NCI-H526 treated with DMSO at 0.1 percent for 48 hours (cell line): Measurements from ENCODE around the gene ALK.
"Not testable (repeated sequence)": the region's sequence is repeated elsewhere in the genome, so short reads cannot be mapped to it uniquely, and the experiment has no call there.

ENCODE experiments used
- DNase-seq: peaks from one replicate; lab custom pipeline; 2025; lab: John Stamatoyannopoulos, UW

ALK gene

DNA sequence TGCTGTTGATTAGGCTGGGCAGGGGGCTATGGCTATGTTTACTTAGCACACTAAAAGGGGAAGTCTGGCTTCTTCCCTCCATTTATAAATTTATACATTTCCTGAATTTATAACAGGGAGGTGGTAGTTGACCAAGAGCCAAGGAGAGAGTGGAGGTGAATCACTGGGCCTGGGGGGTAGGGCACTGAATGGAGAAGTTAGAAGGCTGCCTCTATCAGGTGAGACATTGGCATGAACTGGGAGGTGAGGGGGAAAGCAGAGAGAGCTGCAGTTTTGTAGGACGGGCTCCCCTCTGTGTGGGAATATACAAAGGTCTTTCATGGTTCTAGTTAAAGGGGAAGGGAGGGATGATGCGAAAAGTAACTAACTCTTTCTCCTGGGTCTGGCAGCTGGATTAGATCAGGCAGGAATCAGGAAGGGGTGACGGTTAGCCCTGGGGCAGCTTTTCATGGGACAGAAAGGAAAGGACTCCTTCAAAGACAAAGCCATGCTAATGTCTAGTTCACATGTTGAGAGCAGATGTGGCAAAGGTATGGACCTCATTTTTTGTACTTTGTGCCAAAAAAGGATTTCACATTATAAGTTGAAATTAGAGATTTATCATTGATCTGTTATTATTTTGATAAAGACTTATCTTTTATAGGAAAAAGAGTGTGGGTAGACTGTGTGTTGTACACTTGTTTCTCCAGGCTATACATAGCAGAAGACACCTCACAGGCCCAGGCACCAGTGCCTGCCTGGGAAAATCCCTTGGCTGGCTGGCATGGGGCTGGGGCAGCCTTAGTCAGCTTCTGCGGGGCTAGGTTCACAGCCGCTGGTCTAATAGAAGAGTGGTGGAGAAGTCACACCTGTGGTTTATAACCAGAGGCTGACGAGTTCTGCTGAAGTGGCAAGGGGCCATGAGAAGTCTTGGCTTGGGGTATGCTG, 647.4 kb downstream of the ALK start:
- DNase-seq = no peak

DNA sequence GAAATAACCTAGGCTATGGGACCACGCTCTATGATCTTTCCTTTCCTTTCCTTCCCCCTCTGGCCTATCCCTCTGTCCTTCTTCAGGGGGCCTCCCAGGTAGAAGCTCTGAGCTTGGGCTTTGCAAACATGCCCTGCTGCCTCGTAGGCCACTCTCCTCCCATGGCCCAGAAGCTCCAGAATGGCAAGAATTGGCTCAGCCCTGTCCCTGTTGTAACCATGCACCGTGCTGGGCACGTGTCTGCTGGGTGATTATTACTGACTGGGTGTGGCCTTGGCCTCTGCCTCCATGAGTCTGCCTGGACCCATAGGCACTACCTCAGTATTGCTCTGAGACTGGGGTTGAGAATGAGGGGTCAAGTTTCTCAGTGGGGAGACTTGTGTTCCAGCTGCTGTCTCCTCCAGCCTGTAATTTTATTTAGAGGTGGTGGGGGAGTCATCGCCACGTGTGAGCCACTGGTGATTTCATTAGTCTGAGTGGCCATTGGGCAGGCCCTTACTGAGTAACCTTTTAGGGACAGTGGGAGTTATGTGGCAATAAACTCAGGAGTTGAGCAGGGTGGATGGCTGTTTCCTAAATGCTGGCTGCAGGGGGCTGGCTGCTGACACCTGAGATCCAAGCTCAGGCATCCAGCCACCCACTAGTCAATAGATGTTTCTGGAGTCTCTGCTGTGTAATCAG, 648.2 kb downstream of the ALK start:
- no peak for DNase-seq

DNA sequence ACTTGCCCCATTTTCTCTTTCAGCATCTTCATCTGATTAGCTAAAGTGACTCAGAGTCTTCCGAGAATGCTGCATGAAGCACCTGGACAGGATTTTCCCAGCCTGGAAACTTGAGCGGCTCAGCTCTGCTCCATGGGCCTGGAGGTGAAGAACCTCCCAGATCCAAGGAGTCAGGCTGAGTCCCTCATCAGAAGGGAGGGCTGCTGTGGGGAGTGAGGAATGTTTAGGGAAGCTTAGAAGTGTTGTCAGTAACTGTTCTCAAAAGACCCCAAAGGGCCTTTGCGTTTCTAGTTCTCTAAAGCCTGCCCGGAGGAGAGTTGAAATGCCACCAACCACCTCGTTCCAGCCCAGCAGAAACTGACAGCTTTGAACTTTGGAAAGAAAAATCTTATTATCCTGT, 649.1 kb downstream of the ALK start:
- no peak for DNase-seq

DNA sequence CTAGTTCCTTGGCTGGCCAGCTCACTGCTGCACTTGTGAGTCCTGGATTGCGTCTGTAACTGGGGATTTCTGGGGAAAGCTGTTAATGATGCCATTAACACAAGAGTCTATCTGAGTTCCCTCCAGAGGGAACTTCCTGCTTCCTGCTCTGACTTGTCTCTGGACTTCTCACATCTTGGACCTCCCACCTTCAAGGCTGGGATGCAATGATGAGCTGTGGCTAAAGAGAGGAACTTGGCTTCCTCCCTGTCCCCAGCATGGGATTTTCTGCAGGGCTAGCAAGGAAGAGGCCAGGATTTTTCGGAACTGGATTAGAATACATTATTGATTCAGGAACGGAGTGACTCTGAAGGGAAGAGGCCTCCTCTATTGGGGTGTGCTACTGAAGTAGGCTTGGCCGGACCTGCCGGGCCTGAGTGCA, 650.7 kb downstream of the ALK start:
- DNase-seq = no peak

DNA sequence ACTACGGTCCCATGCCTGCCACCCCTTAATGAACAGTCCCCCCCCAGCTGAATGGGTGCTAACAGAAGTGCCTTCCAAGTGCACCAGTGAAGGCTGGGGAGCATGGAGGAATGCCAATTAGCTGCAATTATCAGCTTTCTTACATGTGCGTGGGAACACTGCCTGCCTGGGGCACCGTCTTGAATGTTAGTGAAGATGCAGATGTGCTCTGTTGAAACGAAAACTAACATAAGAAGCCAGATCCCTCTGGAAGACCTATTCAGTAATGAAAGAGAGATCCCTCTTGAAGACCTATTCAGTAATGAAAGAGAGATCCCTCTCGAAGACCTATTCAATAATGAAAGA, 651.6 kb downstream of the ALK start:
- no peak for DNase-seq

DNA sequence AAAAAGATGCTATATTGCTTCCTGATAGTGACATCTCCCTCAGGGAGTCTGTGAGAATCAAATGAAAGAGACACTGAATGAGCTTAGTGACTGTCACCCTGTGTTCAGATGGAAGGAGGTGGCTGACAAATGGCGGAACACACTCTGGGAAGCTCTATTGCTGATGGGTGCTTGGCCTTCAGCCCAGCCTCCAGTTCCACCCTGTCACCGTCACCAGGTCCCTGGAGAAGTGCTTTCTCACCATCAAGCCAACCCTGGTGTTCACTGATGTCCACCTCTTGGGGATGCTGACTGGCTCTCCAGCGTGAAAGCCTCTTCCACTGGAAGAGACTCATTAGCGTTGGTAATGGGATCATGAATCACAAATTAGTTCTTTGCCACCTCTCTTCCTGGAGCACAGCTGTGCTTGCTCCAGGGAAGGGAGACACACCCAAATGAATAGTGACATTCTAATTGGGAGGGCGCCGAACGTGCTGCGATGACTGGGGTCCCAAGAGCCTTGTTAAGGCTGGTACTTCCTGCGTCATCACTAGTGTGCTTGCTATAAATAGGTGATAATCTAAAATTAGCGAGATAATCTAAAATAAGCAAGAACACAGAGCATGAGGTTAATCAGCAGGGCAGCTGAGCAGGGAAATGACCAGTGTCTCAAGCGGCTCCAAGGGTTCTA, 652.2 kb downstream of the ALK start:
- DNase-seq = no peak

DNA sequence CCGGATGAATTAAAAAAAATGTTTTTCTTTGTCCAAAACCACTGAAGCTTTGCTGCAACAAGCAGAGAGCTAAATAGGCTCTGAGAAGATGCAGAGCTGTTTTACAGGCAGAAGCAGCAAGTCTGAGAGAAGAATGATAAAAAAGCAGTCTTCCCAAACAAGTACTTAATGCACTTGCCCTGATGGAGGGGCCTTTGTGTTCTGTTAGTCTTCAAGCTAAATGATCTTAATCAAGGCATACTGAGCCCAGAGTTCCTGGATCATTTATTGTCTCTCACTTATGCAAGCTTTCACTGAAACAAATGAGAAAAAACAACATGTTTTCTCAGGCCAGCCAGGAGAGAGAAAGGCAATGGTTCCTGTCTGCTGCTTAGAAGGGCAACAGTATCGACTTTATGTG, 653.7 kb downstream of the ALK start:
- no peak for DNase-seq

DNA sequence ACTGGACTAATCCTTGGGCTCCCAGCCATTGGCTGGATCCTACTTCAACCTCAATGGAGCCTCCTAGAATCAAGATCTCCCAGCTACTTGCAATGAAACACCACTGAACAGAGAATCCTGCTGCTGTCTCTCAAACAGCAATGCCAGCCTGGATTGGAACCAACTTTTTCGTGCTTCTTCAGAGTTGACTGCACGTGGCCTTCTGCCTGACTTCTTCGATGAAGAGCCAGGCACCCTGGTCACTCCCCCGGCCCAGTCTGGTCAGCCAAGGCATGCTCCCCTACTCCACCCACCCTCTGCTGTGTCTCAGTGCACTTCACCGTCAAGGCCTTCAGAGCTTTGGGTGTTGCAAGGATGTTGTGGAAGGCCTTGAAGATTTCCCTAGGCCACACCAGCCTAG, 657.5 kb downstream of the ALK start:
- DNase-seq = no peak

DNA sequence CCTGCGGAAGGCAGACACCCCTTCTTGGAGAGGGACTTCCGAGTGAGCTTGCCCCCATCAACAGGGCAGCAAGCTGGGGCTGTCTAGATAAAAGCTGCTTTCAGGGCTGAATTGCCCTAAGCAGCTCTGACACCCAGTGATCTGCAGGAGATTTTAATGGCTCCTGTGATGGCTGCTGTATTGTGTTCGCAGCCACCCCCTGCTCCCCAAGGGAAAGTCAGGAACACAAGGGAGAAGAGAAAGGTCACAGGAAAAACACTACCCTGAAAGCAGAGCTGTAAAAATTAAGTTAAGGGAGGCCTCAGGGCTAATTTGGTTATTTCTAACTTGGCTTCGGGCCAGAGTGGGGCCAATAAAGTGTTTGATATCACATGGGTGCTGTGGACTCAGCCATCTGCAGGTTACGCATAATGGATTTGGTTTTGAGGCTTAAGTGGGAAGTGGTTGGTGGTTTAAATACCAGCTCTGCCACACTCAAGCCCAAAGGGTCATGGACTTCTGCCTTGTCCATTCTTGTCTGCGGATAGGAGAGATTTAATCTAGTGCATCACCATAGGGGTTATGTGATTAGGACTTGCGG, 658.6 kb downstream of the ALK start:
- DNase-seq = peak; percentile 46

DNA sequence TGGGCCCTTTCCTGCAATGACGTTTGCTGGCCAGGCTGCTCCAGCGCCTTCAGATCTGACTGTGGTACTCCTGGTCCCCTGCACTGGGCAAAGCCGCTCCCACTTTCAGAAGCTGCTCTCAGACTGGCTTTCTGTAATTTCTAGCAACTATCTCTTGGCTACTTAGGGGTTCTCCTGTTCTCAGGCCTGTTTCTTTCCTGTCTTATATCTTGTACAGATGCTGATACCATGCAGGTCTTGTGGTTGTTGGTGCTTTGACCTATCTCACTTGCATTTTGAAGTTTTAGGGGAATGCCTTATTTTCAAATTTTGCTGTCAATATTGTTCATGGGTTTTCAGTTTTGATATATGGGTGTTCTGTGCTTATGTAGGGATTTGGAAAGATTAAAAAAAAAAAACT, 660.4 kb downstream of the ALK start:
- DNase-seq = no peak

DNA sequence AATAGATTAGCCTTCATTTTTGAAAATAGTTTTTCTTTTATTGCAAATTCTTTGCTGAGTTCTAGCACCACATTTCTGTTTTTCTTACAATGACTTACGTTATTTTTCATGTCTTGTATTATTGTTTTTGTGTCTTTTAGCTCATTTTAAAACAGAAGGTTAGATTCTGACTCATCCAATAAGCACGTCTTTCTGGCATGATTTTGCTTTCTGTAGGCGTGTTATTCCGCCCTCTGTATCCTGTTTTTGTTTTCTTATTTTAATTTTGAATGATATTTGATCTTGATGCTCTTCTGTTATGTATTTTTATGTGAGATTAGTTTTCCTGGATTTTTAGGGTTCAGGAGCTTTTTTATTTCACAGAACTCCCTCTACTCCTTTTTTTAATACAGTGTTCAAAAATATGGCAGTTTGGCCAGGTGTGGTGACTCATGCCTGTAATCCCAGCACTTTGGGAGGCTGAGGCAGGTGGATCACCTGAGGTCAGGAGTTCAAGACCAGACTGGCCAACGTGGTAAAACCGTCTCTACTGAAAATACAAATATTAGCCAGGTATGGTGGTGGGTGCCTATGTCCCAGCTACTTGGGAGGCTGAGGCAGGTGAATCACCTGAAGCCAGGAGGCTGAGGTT, 661.1 kb downstream of the ALK start:
- DNase-seq = no peak

DNA sequence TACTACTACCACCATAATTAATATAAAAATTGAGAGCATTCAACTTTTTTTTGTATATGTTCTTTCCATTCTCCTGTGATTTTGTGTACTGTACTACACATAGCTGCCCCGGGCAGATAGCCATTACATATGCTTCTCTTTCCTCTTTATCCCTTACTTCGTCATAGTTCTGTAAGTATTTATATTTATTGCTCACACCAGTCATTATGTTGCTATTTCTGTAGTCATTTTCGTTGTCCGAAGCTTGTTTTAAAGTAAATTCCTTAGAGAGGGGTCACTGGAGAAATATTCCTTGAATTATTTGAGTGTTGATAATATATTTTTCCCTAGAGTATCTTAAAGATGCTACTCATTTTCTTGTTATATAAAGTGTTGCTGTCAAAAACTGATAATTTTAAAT, 662.2 kb downstream of the ALK start:
- no peak for DNase-seq

DNA sequence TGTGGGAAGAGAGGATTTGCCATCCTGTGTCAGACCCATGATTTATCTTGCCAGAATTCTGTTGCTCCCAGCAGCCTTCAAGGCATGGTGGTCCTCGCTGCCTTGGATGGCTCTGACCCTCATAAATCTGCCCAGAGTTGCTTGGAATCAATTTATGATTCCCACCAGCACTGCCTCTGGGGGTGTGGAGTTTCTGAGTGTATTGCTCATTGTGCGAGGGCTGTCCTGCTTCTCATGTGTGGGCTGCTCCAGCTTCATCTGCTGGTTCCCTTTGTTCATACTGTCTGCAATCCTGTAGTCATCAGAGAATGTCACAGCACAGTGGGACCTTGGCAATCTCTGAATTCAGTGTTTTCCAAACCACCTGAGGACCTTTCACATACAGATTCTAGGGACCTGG, 666.4 kb downstream of the ALK start:
- no peak for DNase-seq

DNA sequence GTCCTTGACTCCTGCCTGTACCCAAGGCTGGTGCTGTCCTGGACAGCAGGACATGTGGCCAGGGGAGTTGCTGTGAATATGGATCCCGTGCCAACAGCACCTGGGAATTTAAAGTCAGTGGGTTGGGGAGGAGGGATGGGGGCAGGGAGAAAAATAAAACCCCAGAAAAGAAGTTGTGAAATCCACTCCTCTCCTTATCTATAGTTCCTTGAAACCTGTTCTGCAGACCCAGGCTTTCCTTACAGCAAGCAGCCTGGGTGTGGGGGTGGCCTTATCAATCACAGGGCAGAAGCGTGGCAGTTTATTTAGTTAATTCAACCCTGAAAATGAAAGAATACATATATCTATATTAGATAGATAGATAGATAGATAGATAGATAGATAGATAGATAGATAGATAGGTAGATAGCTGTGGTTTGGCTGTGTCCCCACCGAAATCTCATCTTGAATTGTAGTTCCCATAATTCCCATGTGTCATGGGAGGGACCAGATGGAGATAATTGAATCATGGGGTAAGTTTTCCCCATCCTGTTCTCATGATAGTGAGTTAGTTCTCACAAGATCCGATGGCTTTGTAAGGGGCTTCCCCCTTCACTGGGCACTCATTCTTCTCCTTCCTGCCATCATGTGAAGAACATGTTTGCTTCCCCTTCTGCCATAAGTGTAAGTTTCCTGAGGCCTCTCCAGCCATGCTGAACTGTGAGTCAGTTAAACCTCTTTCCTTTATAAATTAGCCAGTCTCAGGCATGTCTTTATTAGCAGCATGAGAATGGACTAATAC, 667.7 kb downstream of the ALK start:
- not testable (repeated sequence) for DNase-seq

DNA sequence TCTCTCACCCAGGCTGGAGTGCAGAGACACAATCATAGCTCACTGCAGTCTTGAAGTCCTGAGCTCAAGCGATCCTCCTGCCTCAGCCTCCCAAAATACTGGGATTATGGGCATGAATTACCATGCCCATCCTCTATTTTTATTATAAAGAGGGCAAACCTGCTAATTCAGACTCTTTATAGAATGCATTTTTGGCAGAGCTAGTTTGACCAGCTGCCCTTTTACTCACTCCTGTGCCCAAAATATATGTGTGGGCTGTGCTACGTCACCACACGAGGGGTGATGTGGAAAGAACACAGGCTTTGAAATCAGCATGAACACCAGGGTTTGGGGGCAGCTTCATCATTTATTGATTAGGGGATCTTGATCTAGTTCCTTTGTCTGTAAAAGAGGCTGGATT, 668.4 kb downstream of the ALK start:
- no peak for DNase-seq

DNA sequence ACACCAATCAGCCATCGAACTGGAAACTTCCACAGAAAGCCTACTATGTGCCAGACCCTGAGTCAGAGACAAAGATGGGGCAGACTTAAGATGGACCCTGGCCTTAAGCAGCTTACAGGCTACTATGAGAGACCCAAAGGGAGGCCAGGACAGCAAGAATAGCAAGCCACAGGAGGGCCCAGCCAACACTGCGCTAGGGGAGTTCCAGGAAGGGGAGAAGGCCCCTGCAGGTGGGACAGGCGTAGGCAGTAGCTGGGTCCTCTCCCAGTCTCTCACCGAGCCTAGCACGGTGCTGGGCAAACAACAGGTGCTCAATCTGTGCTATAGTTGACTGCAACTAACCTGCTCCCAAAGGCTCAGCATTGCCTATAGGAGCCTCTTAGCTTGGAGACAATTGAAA, 670.0 kb downstream of the ALK start:
- DNase-seq = no peak

DNA sequence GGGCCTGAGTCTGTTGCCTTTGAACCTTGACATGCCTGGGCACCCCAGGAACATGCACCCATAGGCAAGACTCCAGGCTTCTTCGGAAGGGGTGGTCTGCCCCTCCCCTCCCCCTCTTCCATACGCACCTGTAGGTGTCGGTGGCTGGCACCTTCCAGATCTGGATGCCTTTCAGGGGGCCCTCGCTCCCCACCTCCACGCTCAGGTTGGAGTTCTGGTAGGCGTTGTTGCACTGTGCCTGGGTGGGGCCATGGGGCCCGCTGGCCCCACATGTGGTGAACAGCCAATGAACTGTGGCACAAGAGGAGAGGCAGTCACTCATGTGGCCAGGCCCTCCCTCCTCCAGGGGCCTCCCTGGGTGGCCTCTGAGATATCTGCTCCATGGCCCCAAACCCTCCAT, 670.4 kb downstream of the ALK start:
- no peak for DNase-seq

DNA sequence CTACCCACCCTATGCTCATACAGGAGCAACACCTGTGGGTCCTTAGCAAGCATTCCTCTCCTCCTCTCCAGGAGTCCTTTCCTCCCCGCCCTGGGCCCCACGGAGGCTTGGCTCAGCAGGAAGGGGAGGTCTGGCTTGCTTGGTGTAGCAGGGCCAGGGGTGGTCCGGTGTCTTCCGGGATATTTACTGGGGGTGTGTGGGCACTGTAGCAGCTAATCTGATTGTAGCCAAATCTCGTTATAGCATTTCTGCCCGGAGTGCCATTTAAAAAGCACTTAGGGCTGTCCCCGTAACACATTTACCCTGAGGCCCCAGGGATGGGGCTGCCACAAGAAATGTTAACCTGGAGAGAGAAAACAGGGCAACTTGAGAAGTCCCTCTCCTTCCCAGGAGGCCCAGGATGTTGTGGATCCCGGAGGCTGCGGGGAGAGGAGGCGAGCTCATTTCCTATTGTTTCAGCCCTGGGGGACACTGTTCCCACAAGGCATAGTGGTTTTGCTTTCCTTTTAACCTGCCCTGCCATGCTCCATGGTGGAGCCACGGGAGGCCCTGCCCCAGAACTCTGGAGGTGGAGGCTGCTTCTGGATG, 671.6 kb downstream of the ALK start:
- DNase-seq = no peak

DNA sequence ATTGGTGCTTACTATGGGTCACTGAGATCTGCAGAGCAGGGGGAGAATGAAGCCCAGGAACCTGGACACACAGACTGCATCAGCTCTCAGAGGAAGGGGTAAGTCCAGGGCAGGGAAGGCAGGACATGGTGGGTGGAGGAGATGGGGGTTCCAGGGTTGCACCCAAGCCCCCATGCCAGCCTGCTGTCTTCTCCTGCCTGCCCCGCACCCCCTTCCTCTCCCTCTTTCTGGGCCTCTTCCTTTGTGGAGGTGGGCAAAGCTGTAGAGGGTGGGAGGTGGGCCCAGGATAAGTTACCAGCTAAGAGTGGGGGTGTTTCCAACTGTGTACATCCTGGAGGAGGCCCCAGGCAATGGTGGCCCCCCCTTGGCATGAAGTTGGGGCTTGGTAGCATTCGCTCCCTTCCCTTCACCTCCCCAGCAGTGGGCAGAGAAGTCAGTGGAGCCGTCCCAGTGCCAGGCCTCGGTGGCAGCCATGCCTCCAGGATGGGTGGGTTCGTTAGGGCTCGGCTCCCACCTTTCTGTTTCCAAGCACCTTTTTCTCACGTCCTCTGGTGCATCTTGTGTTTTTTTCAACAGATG, 674.0 kb downstream of the ALK start:
- no peak for DNase-seq

DNA sequence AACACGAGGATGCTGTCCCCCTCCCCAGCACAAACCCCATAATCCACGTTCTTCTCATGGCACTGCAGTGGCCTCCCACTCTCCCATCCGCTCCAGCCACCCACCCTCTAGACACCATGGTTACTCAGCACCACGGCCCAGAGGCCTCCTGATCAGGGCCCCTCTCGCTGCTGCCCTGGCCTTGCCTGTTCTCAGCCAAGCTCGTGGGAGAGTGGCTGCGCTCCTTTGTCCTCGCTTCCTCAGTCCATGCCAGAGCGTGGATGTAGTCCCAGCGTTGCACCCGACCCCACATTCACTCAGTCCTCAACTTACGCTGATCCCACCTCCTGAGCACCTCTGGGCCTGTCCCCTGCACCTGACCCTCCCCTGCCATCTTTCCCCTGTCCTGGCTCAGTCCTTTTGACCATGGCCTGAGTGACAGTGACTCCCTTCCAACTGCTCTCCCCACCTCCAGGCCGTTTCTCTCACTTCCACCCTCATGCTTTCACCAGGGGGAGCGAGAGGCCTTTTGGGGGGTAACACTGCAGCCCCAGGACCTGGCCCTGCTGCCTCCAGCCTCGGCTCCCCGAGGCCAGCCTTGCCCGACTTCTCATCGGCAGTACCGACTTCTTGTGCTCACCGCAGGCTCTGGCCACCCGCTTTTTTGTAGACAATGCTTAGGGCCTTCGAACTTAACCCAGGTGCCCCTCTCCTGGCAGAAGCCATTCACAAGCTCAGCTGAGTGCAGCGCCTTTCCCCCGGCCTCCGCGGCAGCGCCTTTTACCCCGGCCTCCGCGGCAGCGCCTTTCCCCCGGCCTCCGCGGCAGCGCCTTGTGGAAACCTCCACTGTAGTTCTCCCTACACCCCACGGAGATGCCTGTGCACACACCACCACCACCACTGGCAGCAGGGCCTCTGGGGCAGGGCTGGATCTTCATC, 674.7 kb downstream of the ALK start:
- no peak for DNase-seq
